B cell (primary cell): Measurements from ENCODE around the gene CRYBA1. TPM values are rescaled to one million over a fixed set of nuclear protein-coding genes. Genes with fewer than 3 reads are reported as not detected.

ENCODE experiments used
- ATAC-seq: fragments of 200-7000 bp; cut with Tn5 transposase; one replicate; pipeline ENCODE4 v1.10.0; 2021; ENCODE audit warnings: low read depth, mild to moderate bottlenecking, moderate number of reproducible peaks, moderate library complexity
- CTCF ChIA-PET: fragments of 350-600 bp; sonication (Branson Sonifier 250); formaldehyde crosslinking; loops from one replicate; lab custom pipeline; 2021; ENCODE audit warnings: antibody characterized with exemption, inconsistent platforms; lab: Charles Lee
- POLR2A ChIA-PET: fragments of 350-600 bp; sonication (Branson Sonifier 250); formaldehyde crosslinking; loops from one replicate; lab custom pipeline; 2021; ENCODE audit warnings: antibody characterized with exemption; lab: Charles Lee
- DNase-seq: peaks from one replicate; pipeline ENCODE4 v3.0.0; 2013
- H2AFZ ChIP-seq: 2 replicates; pipeline ENCODE4 v1.6.1; 2012; ENCODE audit warnings: mild to moderate bottlenecking, low read depth, low read length; ENCODE audit not compliant: insufficient read depth, poor library complexity, severe bottlenecking
- H3K27ac ChIP-seq, 2 donors: 1 replicate in 1 of 2; 2 replicates in 1 of 2; pipeline ENCODE4 v1.5.1; 2012 to 2013; ENCODE audit warnings: low read length in 2 of 2, mild to moderate bottlenecking in 2 of 2, moderate library complexity in 1 of 2
- H3K27me3 ChIP-seq, 4 experiments: fragments of 200-600 bp in 1 of 4; sonication (generic) in 1 of 4; replicated peaks in 1 of 4; 1 replicate in 2 of 4; 2 replicates in 2 of 4; pipeline versions ENCODE4 v1.6.1 to v1.7.0; 2013 to 2016; ENCODE audit warnings: low read length in 3 of 4, mild to moderate bottlenecking in 2 of 4, mixed read lengths in 1 of 4, moderate library complexity in 1 of 4; ENCODE audit not compliant: insufficient read depth in 4 of 4, control insufficient read depth in 3 of 4; ENCODE audit errors: control extremely low read depth in 1 of 4
- H3K36me3 ChIP-seq, 2 experiments: replicated peaks in 1 of 2; 1 replicate in 1 of 2; 2 replicates in 1 of 2; pipeline versions ENCODE4 v1.6.1 to v1.7.1; 2013; ENCODE audit warnings: low read length in 1 of 2; ENCODE audit not compliant: insufficient read depth in 2 of 2, control insufficient read depth in 1 of 2; ENCODE audit errors: control extremely low read depth in 1 of 2, extremely low read depth in 1 of 2
- H3K4me1 ChIP-seq, 2 donors: fragments of 200-600 bp in 1 of 2; sonication (generic) in 1 of 2; 1 replicate in 1 of 2; 2 replicates in 1 of 2; pipeline versions ENCODE4 v1.5.1 to v1.6.1; 2013 to 2017; ENCODE audit warnings: low read length in 2 of 2; ENCODE audit not compliant: control insufficient read depth in 2 of 2, insufficient read depth in 2 of 2
- H3K4me2 ChIP-seq: replicated peaks from 2 replicates; pipeline ENCODE3; 2012; ENCODE audit warnings: mild to moderate bottlenecking, low read depth, low read length; ENCODE audit not compliant: poor library complexity, severe bottlenecking
- H3K4me3 ChIP-seq, 5 experiments: fragments of 200-600 bp in 1 of 5; sonication (generic) in 1 of 5; 1 replicate in 3 of 5; 2 replicates in 2 of 5; pipeline versions ENCODE4 v1.5.1 to v1.7.0; 2011 to 2016; ENCODE audit warnings: low read length in 4 of 5, mild to moderate bottlenecking in 4 of 5, low read depth in 2 of 5, control low read depth in 1 of 5, moderate library complexity in 1 of 5; ENCODE audit not compliant: insufficient read depth in 1 of 5; ENCODE audit errors: control extremely low read depth in 1 of 5, extremely low read depth in 1 of 5
- H3K79me2 ChIP-seq: fragments of 200-600 bp; sonication (generic); one replicate; pipeline ENCODE4 v1.6.0; 2016; ENCODE audit warnings: low read length; ENCODE audit not compliant: control insufficient read depth, insufficient read depth
- H3K9ac ChIP-seq: fragments of 200-600 bp; sonication (generic); 2 replicates; pipeline ENCODE4 v1.6.1; 2017; ENCODE audit warnings: mild to moderate bottlenecking, low read length, moderate library complexity
- H3K9me3 ChIP-seq, 3 donors: one replicate each; pipeline versions ENCODE4 v1.6.1 to v1.7.1; 2013; ENCODE audit warnings: low read length in 2 of 3; ENCODE audit not compliant: control insufficient read depth in 2 of 3, insufficient read depth in 1 of 3; ENCODE audit errors: control extremely low read depth in 1 of 3
- H4K20me1 ChIP-seq: 2 replicates; pipeline ENCODE4 v1.6.0; 2012; ENCODE audit warnings: mild to moderate bottlenecking, low read length; ENCODE audit not compliant: insufficient read depth, control insufficient read depth, poor library complexity, severe bottlenecking
- H3K27ac Mint-ChIP-seq: one replicate; pipeline ENCODE4 v1.8.0; 2021; ENCODE audit warnings: mixed read lengths
- H3K27me3 Mint-ChIP-seq: one replicate; pipeline ENCODE4 v1.8.0; 2021; ENCODE audit warnings: mixed read lengths
- H3K4me1 Mint-ChIP-seq: one replicate; pipeline ENCODE4 v1.8.0; 2021; ENCODE audit warnings: mixed read lengths
- H3K4me3 Mint-ChIP-seq: one replicate; pipeline ENCODE4 v1.8.0; 2021; ENCODE audit warnings: mixed read lengths
- H3K9me3 Mint-ChIP-seq: one replicate; pipeline ENCODE4 v1.8.0; 2022; ENCODE audit warnings: mixed read lengths; ENCODE audit not compliant: insufficient read depth
- EZH2 ChIP-seq: IDR thresholded peaks from 2 replicates; pipeline ENCODE4 v1.6.1; 2012; ENCODE audit warnings: borderline replicate concordance, low read depth, mild to moderate bottlenecking, moderate library complexity, low read length; ENCODE audit not compliant: insufficient read depth, poor library complexity, severe bottlenecking
- WGBS: methylation state at CpG from one replicate; pipeline ENCODE4 v1.1.5; 2013; ENCODE audit warnings: missing lambda C conversion rate; ENCODE audit not compliant: insufficient coverage; 5-methylcytosine and 5-hydroxymethylcytosine counted together
- intact Hi-C: fragments of 100-400 bp; cut with micrococcal nuclease; formaldehyde crosslinking; loops from one replicate; pipeline ENCODE4 v1.10.0; 2022
- polyA plus RNA-seq: library from polyadenylated mRNA; depleted of rRNA; stranded (reverse); fragments of >200 nt; gene quantifications from 2 replicates; pipeline ENCODE4 v1.2.3, GENCODE V29; 2012
- total RNA-seq, 2 donors: library from RNA; stranded (reverse); fragments of 120-200 nt in 1 of 2; gene quantifications; 1 replicate in 1 of 2; 2 replicates in 1 of 2; pipeline versions ENCODE4 v1.2.3 to v1.2.4, GENCODE V29; 2013 to 2022
- TF ChIP-seq, protein P1 (sequence below): fragments of 200-600 bp; IDR thresholded peaks from one replicate; pipeline ENCODE4 v1.8.0; 2022; ENCODE audit warnings: antibody characterized with exemption, mild to moderate bottlenecking

CRYBA1 gene
- total and polyA plus RNA-seq, 2 donors (not counting 1 experiment from before 2014, with no cell fraction given) = not detected

DNA sequence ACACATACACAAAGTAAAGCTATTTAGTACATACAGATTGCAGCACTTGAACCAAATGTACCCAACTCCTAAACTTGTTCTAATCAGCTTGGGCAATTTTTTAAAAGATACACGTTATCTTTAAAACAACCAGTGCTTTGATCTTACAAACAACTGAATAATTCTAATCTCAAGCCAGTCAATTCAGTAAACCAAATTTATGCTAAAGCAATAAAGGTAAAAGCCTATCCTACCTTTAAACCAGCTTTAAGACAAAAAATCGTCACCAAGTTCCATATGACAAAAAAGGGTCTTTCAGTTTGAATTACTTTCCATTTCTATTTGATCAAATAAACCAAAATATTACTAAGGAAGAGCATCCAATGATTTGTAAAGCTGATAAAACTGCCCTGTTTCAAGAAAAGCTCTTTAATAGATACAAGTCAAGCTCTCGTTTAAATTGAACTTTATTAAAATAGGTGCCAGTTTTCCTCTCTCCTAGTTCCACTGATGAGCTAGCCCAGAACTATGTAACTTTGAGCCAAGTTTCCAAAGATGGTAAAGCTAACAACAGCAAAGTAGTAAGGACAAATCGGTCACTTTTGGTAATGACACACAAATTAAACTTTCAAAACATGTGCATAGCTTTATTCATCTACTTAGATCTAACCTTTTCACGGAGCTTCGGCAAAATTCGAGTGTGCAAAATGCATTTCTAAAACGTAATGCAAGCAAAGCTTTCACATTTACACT lies 10.2 kb downstream of the CRYBA1 start:
- intact Hi-C loops = no loop called here
- Histone ChIP-seq H3K79me2 (no peaks in the 10 kb centered on the region), H3K27ac (no peak overlapping the region), H3K27me3 (no peaks in the 10 kb centered on the region), H3K36me3 (peaks cover 14 to 29% of the 10 kb centered on the region in 2 experiments), H3K4me3 (no peak overlapping the region), H3K4me2 (no peak overlapping the region), H3K9ac (no peak overlapping the region), H2AFZ (no peak overlapping the region), H3K4me1 (peaks cover 0 to 3% of the 10 kb centered on the region in 2 donors), H3K9me3 (no peaks in the 10 kb centered on the region), H4K20me1 (peaks cover 21% of the 10 kb centered on the region)
- Mint-ChIP-seq H3K4me1 (peaks cover 16% of the 10 kb centered on the region), H3K9me3 (no peaks in the 10 kb centered on the region), H3K4me3 (no peak overlapping the region), H3K27me3 (no peaks in the 10 kb centered on the region), H3K27ac (no peak overlapping the region)
- WGBS = 83% methylated on average over 3 of the region's 8 CpGs
- no peak for ATAC-seq
- CTCF ChIA-PET = interaction anchor here (0.6 to 1.6 kb wide), 6 partner anchors 11 to 830 kb away, joined by 3 to 7 read pairs (median 3); no protein-coding TSS in a partner anchor
- POLR2A ChIA-PET = no interaction called here
- DNase-seq = no peak
- TF ChIP-seq, protein P1, sequence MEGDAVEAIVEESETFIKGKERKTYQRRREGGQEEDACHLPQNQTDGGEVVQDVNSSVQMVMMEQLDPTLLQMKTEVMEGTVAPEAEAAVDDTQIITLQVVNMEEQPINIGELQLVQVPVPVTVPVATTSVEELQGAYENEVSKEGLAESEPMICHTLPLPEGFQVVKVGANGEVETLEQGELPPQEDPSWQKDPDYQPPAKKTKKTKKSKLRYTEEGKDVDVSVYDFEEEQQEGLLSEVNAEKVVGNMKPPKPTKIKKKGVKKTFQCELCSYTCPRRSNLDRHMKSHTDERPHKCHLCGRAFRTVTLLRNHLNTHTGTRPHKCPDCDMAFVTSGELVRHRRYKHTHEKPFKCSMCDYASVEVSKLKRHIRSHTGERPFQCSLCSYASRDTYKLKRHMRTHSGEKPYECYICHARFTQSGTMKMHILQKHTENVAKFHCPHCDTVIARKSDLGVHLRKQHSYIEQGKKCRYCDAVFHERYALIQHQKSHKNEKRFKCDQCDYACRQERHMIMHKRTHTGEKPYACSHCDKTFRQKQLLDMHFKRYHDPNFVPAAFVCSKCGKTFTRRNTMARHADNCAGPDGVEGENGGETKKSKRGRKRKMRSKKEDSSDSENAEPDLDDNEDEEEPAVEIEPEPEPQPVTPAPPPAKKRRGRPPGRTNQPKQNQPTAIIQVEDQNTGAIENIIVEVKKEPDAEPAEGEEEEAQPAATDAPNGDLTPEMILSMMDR = no peak
- no peak for TF ChIP-seq EZH2

DNA sequence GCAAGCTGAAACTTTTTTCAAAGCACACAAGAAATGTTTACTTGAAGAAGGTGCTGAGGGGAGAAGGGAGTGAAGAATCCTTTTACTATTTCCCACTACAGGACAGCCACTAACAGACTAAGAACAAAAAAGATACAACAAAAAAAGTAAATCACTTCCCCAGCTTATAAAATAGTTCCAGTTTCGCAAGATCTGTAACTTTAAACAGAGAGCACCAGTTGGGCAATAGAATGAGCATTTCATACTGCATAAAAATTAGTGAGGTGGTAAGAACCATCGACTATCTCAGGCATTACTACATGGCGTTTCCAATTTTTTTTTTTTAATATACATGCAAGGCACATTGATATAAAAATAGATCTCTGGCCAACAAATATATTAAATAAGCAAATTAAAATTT lies 11.1 kb downstream of the CRYBA1 start:
- ATAC-seq = no peak
- Mint-ChIP-seq H3K27ac (no peak overlapping the region), H3K9me3 (no peaks in the 10 kb centered on the region), H3K4me3 (no peak overlapping the region), H3K27me3 (no peaks in the 10 kb centered on the region), H3K4me1 (peaks cover 10% of the 10 kb centered on the region)
- Histone ChIP-seq H3K4me3 (no peak overlapping the region), H3K27ac (no peak overlapping the region), H3K27me3 (no peaks in the 10 kb centered on the region), H3K4me1 (no peaks in the 10 kb centered on the region), H2AFZ (no peak overlapping the region), H3K79me2 (peaks cover under 1% of the 10 kb centered on the region), H4K20me1 (peaks cover 28% of the 10 kb centered on the region), H3K9me3 (no peaks in the 10 kb centered on the region), H3K36me3 (peaks cover 10 to 36% of the 10 kb centered on the region in 2 experiments), H3K4me2 (no peak overlapping the region), H3K9ac (no peak overlapping the region)
- TF ChIP-seq EZH2 = no peak
- TF ChIP-seq, protein P1 = no peak
- POLR2A ChIA-PET = no interaction called here
- WGBS = no CpG with 5 or more reads among the region's 3 CpGs
- CTCF ChIA-PET = interaction anchor here (0.5 to 1.6 kb wide), 4 partner anchors 33 to 526 kb away, joined by 3 to 7 read pairs (median 4); no protein-coding TSS in a partner anchor
- no peak for DNase-seq
- intact Hi-C loops = no loop called here
